HG03108 (cell line): ENCODE measurements around the gene UNCX.
"Not testable (repeated sequence)": the region's sequence is repeated elsewhere in the genome, so short reads cannot be mapped to it uniquely, and the experiment has no call there.

Experiments
- ATAC-seq: cut with Tn5 transposase; IDR thresholded peaks from one replicate; pipeline ENCODE4 v1.9.1; 2021; ENCODE audit warnings: moderate library complexity; ENCODE audit not compliant: unreplicated experiment

The UNCX gene

GRCh38 chr7:1232623-1233332 lies at the start of gene UNCX:
Gene UNCX, plus strand, starts transcription at chr7:1232872. Its CDS starts 146 bp downstream, at chr7:1233018.
- no peak for ATAC-seq

GRCh38 chr7:1187127-1187526 lies 45.5 kb upstream of the UNCX start:
- ATAC-seq = no peak

- no peak for ATAC-seq
Measured at GRCh38 chr7:1188720-1189294, 43.9 kb upstream of the UNCX start.

- no peak for ATAC-seq
Measured at GRCh38 chr7:1189986-1190772, 42.5 kb upstream of the UNCX start.

GRCh38 chr7:1192171-1192676 lies 40.4 kb upstream of the UNCX start:
- no peak for ATAC-seq

- ATAC-seq = no peak
Measured at GRCh38 chr7:1193593-1194424, 38.9 kb upstream of the UNCX start.

- ATAC-seq = not testable (repeated sequence)
Measured at GRCh38 chr7:1196441-1196840, 36.2 kb upstream of the UNCX start.

GRCh38 chr7:1196950-1197349 lies 35.7 kb upstream of the UNCX start:
- ATAC-seq = no peak

GRCh38 chr7:1197997-1198625 lies 34.6 kb upstream of the UNCX start:
- no peak for ATAC-seq

GRCh38 chr7:1200045-1200444 lies 32.6 kb upstream of the UNCX start:
- ATAC-seq = no peak

- ATAC-seq = no peak
Measured at GRCh38 chr7:1201916-1202315, 30.8 kb upstream of the UNCX start.

GRCh38 chr7:1202914-1203313 lies 29.8 kb upstream of the UNCX start:
- not testable (repeated sequence) for ATAC-seq

- ATAC-seq = no peak
Measured at GRCh38 chr7:1204460-1205140, 28.1 kb upstream of the UNCX start.

GRCh38 chr7:1205742-1206141 lies 26.9 kb upstream of the UNCX start:
- not testable (repeated sequence) for ATAC-seq

- ATAC-seq = no peak
Measured at GRCh38 chr7:1209097-1209496, 23.6 kb upstream of the UNCX start.

- no peak for ATAC-seq
Measured at GRCh38 chr7:1210321-1210978, 22.2 kb upstream of the UNCX start.

- no peak for ATAC-seq
Measured at GRCh38 chr7:1210979-1211608, 21.6 kb upstream of the UNCX start.

- no peak for ATAC-seq
Measured at GRCh38 chr7:1211611-1212010, 21.1 kb upstream of the UNCX start.

- ATAC-seq = not testable (repeated sequence)
Measured at GRCh38 chr7:1212025-1212424, 20.6 kb upstream of the UNCX start.
